CD14-positive monocyte (primary cell): Measurements from ENCODE around the gene NGLY1. TPM values are rescaled to one million over a fixed set of nuclear protein-coding genes. Genes with fewer than 3 reads are reported as not detected.

Experiments
- DNase-seq, 3 donors: peaks; one replicate each; pipeline ENCODE4 v3.0.0-alpha.2; 2011 to 2022
- H2AFZ ChIP-seq: 2 replicates; pipeline ENCODE4 v1.6.0; 2012; ENCODE audit warnings: mild to moderate bottlenecking, low read depth, low read length, inconsistent platforms; ENCODE audit not compliant: insufficient read depth, poor library complexity, severe bottlenecking
- H3K27ac ChIP-seq, 2 donors: 1 replicate in 1 of 2; 2 replicates in 1 of 2; pipeline ENCODE4 v1.5.1; 2012 to 2013; ENCODE audit warnings: low read length in 2 of 2, control low read depth in 1 of 2, inconsistent platforms in 1 of 2, low read depth in 1 of 2, mild to moderate bottlenecking in 1 of 2
- H3K27me3 ChIP-seq, 2 donors: one replicate each; pipeline versions ENCODE4 v1.6.0 to v1.6.1; 2011 to 2013; ENCODE audit warnings: low read length in 2 of 2; ENCODE audit not compliant: control insufficient read depth in 2 of 2, insufficient read depth in 2 of 2
- H3K36me3 ChIP-seq, 2 donors: replicated peaks in 1 of 2; 1 replicate in 1 of 2; 2 replicates in 1 of 2; pipeline versions ENCODE4 v1.5.1 to v1.6.1; 2012 to 2013; ENCODE audit warnings: low read length in 2 of 2, control low read depth in 1 of 2, inconsistent platforms in 1 of 2, mild to moderate bottlenecking in 1 of 2; ENCODE audit not compliant: insufficient read depth in 2 of 2, control insufficient read depth in 1 of 2
- H3K4me1 ChIP-seq, 2 donors: 1 replicate in 1 of 2; 2 replicates in 1 of 2; pipeline versions ENCODE4 v1.5.1 to v1.6.1; 2012 to 2013; ENCODE audit warnings: low read length in 2 of 2, control low read depth in 1 of 2, inconsistent platforms in 1 of 2, mild to moderate bottlenecking in 1 of 2, moderate library complexity in 1 of 2; ENCODE audit not compliant: insufficient read depth in 2 of 2, control insufficient read depth in 1 of 2
- H3K4me2 ChIP-seq: replicated peaks from 2 replicates; pipeline ENCODE3; 2012; ENCODE audit warnings: low read length, moderate library complexity, mild to moderate bottlenecking; ENCODE audit not compliant: poor library complexity, severe bottlenecking; ENCODE audit errors: extremely low read depth
- H3K4me3 ChIP-seq, 3 experiments: fragments of 200-600 bp in 1 of 3; sonication (generic) in 1 of 3; replicated peaks in 1 of 3; 1 replicate in 2 of 3; 2 replicates in 1 of 3; pipeline ENCODE4 v1.5.1; 2011 to 2013; ENCODE audit warnings: low read length in 3 of 3, mild to moderate bottlenecking in 3 of 3, control low read depth in 2 of 3, low read depth in 2 of 3, inconsistent platforms in 1 of 3, moderate library complexity in 1 of 3
- H3K79me2 ChIP-seq: 2 replicates; pipeline ENCODE4 v1.6.0; 2012; ENCODE audit warnings: mild to moderate bottlenecking, control low read depth, inconsistent platforms, low read length, moderate library complexity; ENCODE audit not compliant: insufficient read depth
- H3K9ac ChIP-seq: 2 replicates; pipeline ENCODE4 v1.6.0; 2017; ENCODE audit warnings: low read length, mild to moderate bottlenecking; ENCODE audit not compliant: insufficient read depth, poor library complexity, severe bottlenecking
- H3K9me3 ChIP-seq, 2 donors: replicated peaks in 1 of 2; 1 replicate in 1 of 2; 2 replicates in 1 of 2; pipeline versions ENCODE4 v1.5.1 to v1.6.1; 2012 to 2013; ENCODE audit warnings: low read length in 2 of 2, control low read depth in 1 of 2; ENCODE audit not compliant: control insufficient read depth in 1 of 2, insufficient read depth in 1 of 2
- H4K20me1 ChIP-seq: 2 replicates; pipeline ENCODE4 v1.6.0; 2012; ENCODE audit warnings: mild to moderate bottlenecking, low read length, control low read depth, moderate library complexity; ENCODE audit not compliant: insufficient read depth
- H3K27ac Mint-ChIP-seq, 7 donors: one replicate each; pipeline ENCODE4 v1.8.0; 2020; ENCODE audit warnings: mild to moderate bottlenecking in 7 of 7, mixed read lengths in 7 of 7, moderate library complexity in 6 of 7, inconsistent platforms in 2 of 7
- H3K27me3 Mint-ChIP-seq, 3 donors: one replicate each; pipeline ENCODE4 v1.8.0; 2021 to 2022; ENCODE audit warnings: low read depth in 3 of 3, mild to moderate bottlenecking in 3 of 3, mixed read lengths in 3 of 3, moderate library complexity in 3 of 3, inconsistent platforms in 1 of 3
- H3K36me3 Mint-ChIP-seq, 2 donors: one replicate each; pipeline ENCODE4 v1.8.0; 2020; ENCODE audit warnings: mixed read lengths in 2 of 2, inconsistent platforms in 1 of 2, mild to moderate bottlenecking in 1 of 2
- H3K4me1 Mint-ChIP-seq: one replicate; pipeline ENCODE4 v1.8.0; 2020; ENCODE audit warnings: mild to moderate bottlenecking, mixed read lengths
- H3K4me3 Mint-ChIP-seq, 2 donors: one replicate each; pipeline ENCODE4 v1.8.0; 2020; ENCODE audit warnings: mild to moderate bottlenecking in 2 of 2, mixed read lengths in 2 of 2, moderate library complexity in 1 of 2
- H3K9me3 Mint-ChIP-seq, 7 donors: one replicate each; pipeline ENCODE4 v1.8.0; 2020 to 2022; ENCODE audit warnings: mixed read lengths in 7 of 7, mild to moderate bottlenecking in 6 of 7, moderate library complexity in 6 of 7, inconsistent platforms in 2 of 7
- WGBS: methylation state at CpG from one replicate; pipeline ENCODE4 v1.1.5; 2013; ENCODE audit warnings: missing lambda C conversion rate; ENCODE audit not compliant: insufficient coverage; 5-methylcytosine and 5-hydroxymethylcytosine counted together
- intact Hi-C, 2 donors: fragments of 100-400 bp; cut with micrococcal nuclease; formaldehyde crosslinking; loops; one replicate each; pipeline versions ENCODE4 v1.15.0 to v1.15.1; 2023
- polyA plus RNA-seq, 3 donors: library from polyadenylated mRNA; depleted of rRNA in 1 of 3; unstranded in 2 of 3; stranded (reverse) in 1 of 3; fragments of 300-500 nt in 2 of 3; fragments of >200 nt in 1 of 3; fragmentation: Illumina TruSeq in 2 of 3; gene quantifications; 1 replicate in 2 of 3; 2 replicates in 1 of 3; pipeline ENCODE4 v1.2.3, GENCODE V29; 2012 to 2021
- TF ChIP-seq, protein P1 (sequence below): fragments of 200-600 bp; IDR thresholded peaks from one replicate; pipeline ENCODE4 v1.8.0; 2022; ENCODE audit warnings: antibody characterized with exemption, mild to moderate bottlenecking

The NGLY1 gene
- polyA plus RNA-seq, 3 donors = 11.4 to 33.4 (median 29.6) TPM

DNA sequence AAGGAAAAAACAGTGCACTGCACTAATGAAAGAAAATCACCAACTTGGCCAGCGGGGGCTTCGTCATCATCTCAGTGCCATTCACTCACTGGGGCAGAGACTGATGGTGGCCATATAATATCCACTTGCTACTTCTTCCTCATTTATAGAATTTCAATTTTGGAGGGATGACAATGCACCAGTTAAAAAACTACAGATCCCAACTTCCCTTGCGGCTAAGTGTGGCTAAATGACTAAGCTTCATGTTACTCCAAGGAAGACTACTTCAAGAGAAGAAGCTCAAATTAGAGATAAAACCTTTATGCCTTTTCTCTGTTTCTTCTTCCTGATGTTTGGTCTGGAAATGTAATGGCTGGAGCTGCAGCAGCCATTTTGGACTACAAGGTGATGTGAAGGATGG is 38.8 kb downstream of the NGLY1 start:
- Histone ChIP-seq H3K27me3 (no peaks in the 10 kb centered on the region), H4K20me1 (no peaks in the 10 kb centered on the region), H3K79me2 (peaks cover 7% of the 10 kb centered on the region), H3K36me3 (peaks cover 34 to 87% of the 10 kb centered on the region in 2 donors), H3K4me1 (peaks cover 0 to 8% of the 10 kb centered on the region in 2 donors), H3K4me2 (no peak overlapping the region), H3K9ac (no peak overlapping the region), H3K27ac (no peak overlapping the region), H3K4me3 (no peak overlapping the region), H2AFZ (no peak overlapping the region), H3K9me3 (no peaks in the 10 kb centered on the region)
- H3K27ac Mint-ChIP-seq = no peak overlapping the region
- no peak overlapping the region for H3K4me3 Mint-ChIP-seq
- H3K4me1 Mint-ChIP-seq = peaks cover 22% of the 10 kb centered on the region
- intact Hi-C loops = no loop called here
- peaks cover 71 to 83% of the 10 kb centered on the region in 2 donors for H3K36me3 Mint-ChIP-seq
- WGBS = no CpG with 5 or more reads among the region's 3 CpGs
- TF ChIP-seq, protein P1, sequence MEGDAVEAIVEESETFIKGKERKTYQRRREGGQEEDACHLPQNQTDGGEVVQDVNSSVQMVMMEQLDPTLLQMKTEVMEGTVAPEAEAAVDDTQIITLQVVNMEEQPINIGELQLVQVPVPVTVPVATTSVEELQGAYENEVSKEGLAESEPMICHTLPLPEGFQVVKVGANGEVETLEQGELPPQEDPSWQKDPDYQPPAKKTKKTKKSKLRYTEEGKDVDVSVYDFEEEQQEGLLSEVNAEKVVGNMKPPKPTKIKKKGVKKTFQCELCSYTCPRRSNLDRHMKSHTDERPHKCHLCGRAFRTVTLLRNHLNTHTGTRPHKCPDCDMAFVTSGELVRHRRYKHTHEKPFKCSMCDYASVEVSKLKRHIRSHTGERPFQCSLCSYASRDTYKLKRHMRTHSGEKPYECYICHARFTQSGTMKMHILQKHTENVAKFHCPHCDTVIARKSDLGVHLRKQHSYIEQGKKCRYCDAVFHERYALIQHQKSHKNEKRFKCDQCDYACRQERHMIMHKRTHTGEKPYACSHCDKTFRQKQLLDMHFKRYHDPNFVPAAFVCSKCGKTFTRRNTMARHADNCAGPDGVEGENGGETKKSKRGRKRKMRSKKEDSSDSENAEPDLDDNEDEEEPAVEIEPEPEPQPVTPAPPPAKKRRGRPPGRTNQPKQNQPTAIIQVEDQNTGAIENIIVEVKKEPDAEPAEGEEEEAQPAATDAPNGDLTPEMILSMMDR = no peak
- no peaks in the 10 kb centered on the region for H3K9me3 Mint-ChIP-seq
- DNase-seq = peak; percentile 8 to 26 (median 21)
- H3K27me3 Mint-ChIP-seq = no peaks in the 10 kb centered on the region

- H3K36me3 Mint-ChIP-seq = peaks cover 71 to 72% of the 10 kb centered on the region in 2 donors
- H2AFZ ChIP-seq = no peak overlapping the region
- no peak overlapping the region for H3K27ac ChIP-seq
- intact Hi-C loops = no loop called here
- H3K4me3 Mint-ChIP-seq = no peak overlapping the region
- H3K4me1 ChIP-seq = no peaks in the 10 kb centered on the region
- no peak overlapping the region for H3K4me2 ChIP-seq
- no peaks in the 10 kb centered on the region for H3K27me3 Mint-ChIP-seq
- no peak overlapping the region for H3K4me3 ChIP-seq
- H3K27me3 ChIP-seq = no peaks in the 10 kb centered on the region
- peaks cover 4% of the 10 kb centered on the region for H3K4me1 Mint-ChIP-seq
- H3K9me3 Mint-ChIP-seq = no peaks in the 10 kb centered on the region
- no peaks in the 10 kb centered on the region for H3K9me3 ChIP-seq
- TF ChIP-seq, protein P1 = no peak
- H3K79me2 ChIP-seq = no peaks in the 10 kb centered on the region
- peaks cover 56 to 86% of the 10 kb centered on the region in 2 donors for H3K36me3 ChIP-seq
- DNase-seq = no peak
- H3K9ac ChIP-seq = no peak overlapping the region
- H4K20me1 ChIP-seq = no peaks in the 10 kb centered on the region
- no peak overlapping the region for H3K27ac Mint-ChIP-seq
Measured at GRCh38 chr3:25728101-25728500, 55.1 kb downstream of the NGLY1 start.
